GM21360 (cell line): Measurements from ENCODE around the gene METAP2.

Experiments used
- ATAC-seq: cut with Tn5 transposase; IDR thresholded peaks from one replicate; pipeline ENCODE4 v1.9.1; 2021; ENCODE audit warnings: mild to moderate bottlenecking, moderate library complexity; ENCODE audit not compliant: unreplicated experiment

Gene METAP2

GRCh38 chr12:95548539-95549391 is 74.8 kb downstream of the METAP2 start:
- ATAC-seq, result peak; percentile 49

GRCh38 chr12:95549392-95550084 is 75.6 kb downstream of the METAP2 start:
- ATAC-seq, result no peak

GRCh38 chr12:95551305-95551704 is 77.4 kb downstream of the METAP2 start, which contains the start of gene USP44:
Gene USP44 (minus strand): TSS chr12:95551476. CDS start chr12:95534256, 17,220 bp downstream.
- no peak for ATAC-seq

- ATAC-seq, result no peak
Measured at GRCh38 chr12:95551913-95552516, 78.1 kb downstream of the METAP2 start.

GRCh38 chr12:95553197-95553943 is 79.4 kb downstream of the METAP2 start:
- ATAC-seq, result no peak

- ATAC-seq, result no peak
Measured at GRCh38 chr12:95554532-95555071, 80.7 kb downstream of the METAP2 start.

- ATAC-seq, result no peak
Measured at GRCh38 chr12:95557625-95558024, 83.7 kb downstream of the METAP2 start.
